Activated CD4-positive, alpha-beta T cell treated with anti-CD3 and anti-CD28 coated beads, Interleukin-2, amount 50 U/mL, for 16 hours (primary cell): Measurements from ENCODE around the gene LNP1.

ENCODE experiments used
- DNase-seq: peaks from one replicate; pipeline ENCODE4 v3.0.0-alpha.2; 2020

The LNP1 gene

DNA sequence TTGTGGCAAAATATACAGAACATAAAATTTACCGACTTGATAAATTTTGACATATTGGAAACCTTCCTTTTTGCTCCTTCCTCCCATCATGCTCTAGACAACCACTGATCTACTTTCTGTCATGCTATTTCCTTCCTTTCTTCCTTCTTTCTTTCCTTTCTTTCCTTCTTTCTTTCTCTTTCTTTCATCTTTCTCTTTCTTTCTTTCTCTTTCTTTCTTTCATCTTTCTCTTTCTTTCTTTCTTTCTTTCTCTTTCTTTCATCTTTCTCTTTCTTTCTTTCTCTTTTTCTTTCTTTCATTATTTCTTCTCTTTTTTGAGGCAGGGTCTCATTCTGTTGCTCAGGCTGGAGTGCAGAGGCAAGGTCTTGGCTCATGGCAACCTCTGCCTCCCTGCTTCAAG lies 82.2 kb downstream of the LNP1 start:
- DNase-seq, result no peak

DNA sequence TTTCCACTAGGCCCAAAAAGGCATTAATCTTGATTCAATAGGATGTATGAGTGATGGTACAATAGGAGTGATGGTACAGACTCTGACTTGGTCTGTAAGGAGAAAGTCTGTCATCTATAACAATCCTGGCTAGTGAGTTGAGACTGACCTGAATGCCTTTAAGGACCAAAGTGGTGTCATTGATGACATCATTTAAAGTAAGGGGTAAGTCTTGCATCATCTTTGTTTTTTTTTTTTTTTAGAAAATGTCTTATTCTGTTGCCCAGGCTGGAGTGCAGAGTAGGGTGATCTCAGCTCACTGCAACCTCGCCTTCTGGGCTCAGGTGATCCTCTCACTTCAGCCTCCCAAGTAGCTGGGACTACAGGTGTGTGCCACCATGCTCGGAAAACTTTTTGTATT lies 85.5 kb downstream of the LNP1 start:
- DNase-seq, result no peak

DNA sequence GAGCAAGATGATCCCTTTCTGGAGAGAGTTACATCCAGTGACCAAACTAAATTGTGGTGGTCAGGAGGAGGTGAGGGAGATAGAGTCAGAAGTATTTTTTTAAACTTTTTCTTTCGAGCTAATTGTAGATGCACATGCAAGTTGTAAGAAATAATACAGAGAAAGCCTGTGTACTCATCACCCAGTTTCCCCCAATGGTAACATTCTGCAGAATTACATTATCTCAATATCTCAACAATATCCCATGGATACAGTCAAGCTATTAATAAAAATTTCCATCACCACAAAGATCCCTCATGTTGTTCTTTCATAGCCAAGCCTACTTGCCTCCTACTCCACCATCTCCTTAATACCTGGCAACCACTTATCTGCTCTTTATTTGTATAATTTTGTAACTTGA lies 87.8 kb downstream of the LNP1 start:
- DNase-seq, result no peak

DNA sequence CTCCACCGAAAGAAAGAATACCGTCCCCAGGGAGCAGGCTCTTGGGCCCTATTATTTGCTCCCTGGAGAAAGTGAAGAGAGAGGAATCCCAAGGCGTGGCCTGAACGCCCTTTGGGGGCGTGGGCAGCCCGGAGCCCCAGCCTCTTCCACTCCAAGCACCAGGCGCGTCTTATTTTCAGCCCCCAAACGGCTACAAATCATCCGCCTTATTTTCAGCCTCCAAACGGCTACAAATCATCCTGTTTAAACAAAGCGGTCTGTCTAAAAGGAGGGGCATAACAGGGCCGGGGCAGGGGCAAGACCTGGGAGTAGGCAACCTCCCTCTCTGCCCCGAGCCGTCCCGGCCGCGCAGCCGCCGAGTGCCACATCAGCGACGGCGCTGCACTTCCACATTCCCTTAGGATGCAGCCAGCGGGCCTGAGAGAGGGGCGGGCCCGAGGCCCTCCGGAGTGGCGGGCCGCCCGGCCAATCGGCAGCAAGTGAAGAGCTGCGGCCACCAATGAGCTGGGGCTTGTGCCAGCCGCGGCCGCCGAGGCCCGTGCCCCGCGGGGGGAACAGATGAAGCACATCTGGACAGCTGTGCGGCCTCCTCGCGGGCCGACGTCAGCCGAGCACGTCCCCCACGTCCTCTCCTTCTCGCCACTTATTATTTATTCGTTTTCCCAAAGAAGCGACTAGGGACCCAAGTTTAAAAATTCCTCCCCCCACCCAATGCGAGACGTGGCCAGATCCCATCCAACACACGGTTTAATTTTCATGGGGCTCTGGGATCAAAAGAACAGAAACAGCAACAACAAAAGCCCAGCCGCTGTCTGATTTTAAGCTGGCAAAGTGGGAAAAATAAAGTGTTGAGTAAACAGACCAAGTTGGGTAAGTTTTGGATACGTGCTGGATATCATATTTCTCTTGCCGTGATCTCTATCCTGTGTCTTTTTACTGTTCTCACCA lies 91.0 kb downstream of the LNP1 start, which contains the start of gene TMEM45A:
TSS of gene TMEM45A (plus strand) at position 561 of the 948 bp plus-strand sequence. CDS start 62,593 bp downstream, outside the sequence.
- DNase-seq, result peak; percentile 74

DNA sequence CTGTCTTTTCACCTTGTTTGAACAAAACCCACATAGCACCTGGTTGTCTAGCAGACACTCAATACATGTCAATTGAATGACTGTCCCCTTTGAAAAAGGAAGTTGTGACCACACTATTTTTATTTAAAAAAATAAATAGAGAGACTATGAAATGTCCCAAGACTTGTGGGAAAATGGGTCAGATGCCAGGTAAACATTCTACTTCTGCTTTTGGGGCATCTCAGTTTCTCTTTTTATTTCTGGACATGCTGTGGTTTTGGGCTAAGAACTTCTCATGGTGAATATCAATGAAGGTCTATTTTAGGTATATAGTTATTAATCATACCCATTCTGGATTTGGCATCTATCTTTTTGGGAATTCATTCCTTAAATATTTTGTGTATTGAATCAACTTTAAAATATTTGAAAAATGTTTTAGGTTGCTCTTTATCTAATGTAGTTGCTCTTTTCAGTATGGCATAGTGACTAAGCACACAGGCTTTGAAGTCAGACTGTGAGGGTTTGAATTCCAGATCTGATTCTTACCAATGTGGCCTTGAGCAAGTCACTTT lies 95.4 kb downstream of the LNP1 start:
- DNase-seq, result no peak

DNA sequence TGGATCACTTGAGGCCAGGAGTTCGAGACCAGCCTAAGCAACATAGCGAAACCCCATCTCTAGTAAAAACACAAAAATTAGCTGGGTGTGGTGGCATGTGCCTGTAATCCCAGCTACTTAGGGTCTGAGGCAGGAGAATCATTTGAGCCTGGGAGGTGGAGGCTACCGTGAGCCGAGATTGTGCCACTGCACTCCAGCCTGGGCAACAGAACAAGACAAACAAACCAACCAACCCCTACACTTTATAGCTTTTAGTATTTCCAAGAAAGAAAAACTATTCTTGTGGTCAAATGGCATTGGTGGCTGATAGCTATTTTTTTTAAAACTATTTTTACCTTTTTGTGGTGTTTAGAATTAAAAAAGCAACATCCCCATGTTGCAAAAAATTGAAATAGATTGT lies 98.3 kb downstream of the LNP1 start:
- no peak for DNase-seq

DNA sequence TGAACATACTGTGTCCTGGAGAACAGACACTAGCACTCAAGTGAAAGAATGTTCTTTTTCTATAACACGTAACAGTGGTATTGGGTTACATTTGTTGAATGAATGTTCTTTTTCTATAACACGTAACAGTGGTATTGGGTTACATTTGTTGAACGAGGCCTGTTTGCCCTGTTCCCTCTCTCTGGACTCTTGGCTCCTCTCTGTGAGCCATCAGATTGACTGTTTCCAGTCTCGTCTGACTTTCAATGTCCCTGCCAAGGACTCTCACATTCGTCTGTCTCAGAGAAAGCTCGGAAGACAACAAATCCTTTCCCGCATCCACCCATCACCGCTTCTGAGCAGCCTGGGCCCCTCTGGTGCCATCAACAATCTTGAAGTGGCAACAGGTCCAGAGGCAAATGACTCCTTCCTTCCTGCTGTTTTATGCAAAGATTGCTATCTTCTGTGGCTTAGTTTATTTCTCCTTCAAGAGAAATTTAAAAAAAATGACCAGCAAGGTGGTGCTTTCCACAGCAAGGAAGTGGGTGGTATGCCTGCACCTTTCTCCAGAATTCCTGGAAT lies 99.1 kb downstream of the LNP1 start:
- DNase-seq, result no peak

DNA sequence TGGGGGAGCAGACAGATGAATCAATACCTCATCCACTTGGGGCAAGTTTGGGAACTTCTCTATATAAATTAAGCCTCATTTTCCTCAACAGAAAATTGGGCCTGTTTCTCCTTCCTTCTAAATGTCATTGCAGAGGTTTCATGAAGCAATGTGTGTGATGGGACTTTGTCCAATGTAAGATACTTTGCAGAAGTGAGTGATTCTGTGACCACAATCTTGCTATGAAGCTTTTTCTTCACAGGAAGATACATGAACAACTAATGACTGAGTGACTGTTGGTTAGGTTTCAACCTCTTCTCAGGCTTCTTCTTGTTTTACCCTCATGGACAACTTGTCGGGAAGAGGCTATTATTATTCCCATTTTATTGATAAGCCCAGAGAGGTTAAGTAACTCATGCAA lies 102.1 kb downstream of the LNP1 start:
- no peak for DNase-seq
